Liver (tissue), 9 donors: ENCODE data around the gene ELK3. TPM values are rescaled to one million over a fixed set of nuclear protein-coding genes. Genes with fewer than 3 reads are reported as not detected.

ENCODE experiments used
- DNase-seq: peaks from one replicate; pipeline ENCODE4 v3.0.0-alpha.2; 2017; ENCODE audit warnings: low spot score
- H3K27ac ChIP-seq, 2 donors: one replicate each; pipeline ENCODE4 v1.7.0; 2013; ENCODE audit warnings: inconsistent platforms in 2 of 2, low read length in 2 of 2, control low read depth in 1 of 2, low read depth in 1 of 2, mild to moderate bottlenecking in 1 of 2
- H3K27me3 ChIP-seq, 4 donors: one replicate each; pipeline versions ENCODE4 v1.6.1 to v1.7.0; 2013; ENCODE audit warnings: low read length in 3 of 4, inconsistent platforms in 1 of 4, mild to moderate bottlenecking in 1 of 4, moderate library complexity in 1 of 4; ENCODE audit not compliant: control insufficient read depth in 4 of 4, insufficient read depth in 4 of 4
- H3K36me3 ChIP-seq, 4 donors: one replicate each; pipeline versions ENCODE4 v1.6.1 to v1.7.0; 2013; ENCODE audit warnings: low read length in 3 of 4, mild to moderate bottlenecking in 3 of 4, low read depth in 1 of 4, moderate library complexity in 1 of 4; ENCODE audit not compliant: control insufficient read depth in 4 of 4, insufficient read depth in 3 of 4
- H3K4me1 ChIP-seq, 4 donors: one replicate each; pipeline versions ENCODE4 v1.6.1 to v1.7.0; 2013; ENCODE audit warnings: low read length in 3 of 4, mild to moderate bottlenecking in 3 of 4, moderate library complexity in 1 of 4; ENCODE audit not compliant: control insufficient read depth in 4 of 4, insufficient read depth in 4 of 4
- H3K4me3 ChIP-seq, 3 donors: one replicate each; pipeline versions ENCODE4 v1.6.1 to v1.7.0; 2013; ENCODE audit warnings: low read length in 3 of 3, control low read depth in 1 of 3, low read depth in 1 of 3, mild to moderate bottlenecking in 1 of 3
- H3K9ac ChIP-seq, 2 donors: one replicate each; pipeline ENCODE4 v1.7.0; 2013; ENCODE audit warnings: low read length in 2 of 2, mild to moderate bottlenecking in 2 of 2, moderate library complexity in 2 of 2, control low read depth in 1 of 2, low read depth in 1 of 2
- H3K9me3 ChIP-seq, 4 donors: one replicate each; pipeline versions ENCODE4 v1.6.1 to v1.7.0; 2013; ENCODE audit warnings: low read length in 3 of 4; ENCODE audit not compliant: control insufficient read depth in 4 of 4
- EGR1 ChIP-seq, 2 donors: IDR thresholded peaks; 2 replicates each; pipeline ENCODE4 v1.6.1; 2016 to 2018; ENCODE audit warnings: antibody characterized with exemption in 2 of 2, low read depth in 2 of 2
- FOXA1 ChIP-seq: IDR thresholded peaks from 2 replicates; pipeline ENCODE4 v1.6.1; 2016; ENCODE audit warnings: antibody characterized with exemption
- FOXA2 ChIP-seq: IDR thresholded peaks from 2 replicates; pipeline ENCODE4 v1.6.1; 2016; ENCODE audit warnings: antibody characterized with exemption
- GABPA ChIP-seq, 2 donors: IDR thresholded peaks in 1 of 2; conservative IDR thresholded peaks in 1 of 2; 2 replicates each; pipeline ENCODE4 v1.6.1; 2016; ENCODE audit warnings: antibody characterized with exemption in 2 of 2, mild to moderate bottlenecking in 1 of 2, moderate library complexity in 1 of 2
- HNF4A ChIP-seq, 2 donors: conservative IDR thresholded peaks; 2 replicates each; pipeline ENCODE4 v1.6.1; 2016; ENCODE audit warnings: antibody characterized with exemption in 2 of 2, mild to moderate bottlenecking in 2 of 2
- HNF4G ChIP-seq: IDR thresholded peaks from 2 replicates; pipeline ENCODE4 v1.6.1; 2016; ENCODE audit warnings: antibody characterized with exemption
- JUND ChIP-seq, 2 donors: IDR thresholded peaks; 2 replicates each; pipeline ENCODE4 v1.6.1; 2016; ENCODE audit warnings: antibody characterized with exemption in 2 of 2
- NR2F2 ChIP-seq: IDR thresholded peaks from 2 replicates; pipeline ENCODE4 v1.6.1; 2016; ENCODE audit warnings: antibody characterized with exemption
- RAD21 ChIP-seq, 2 donors: IDR thresholded peaks; 2 replicates each; pipeline ENCODE4 v1.6.1; 2016; ENCODE audit warnings: antibody characterized with exemption in 2 of 2, mild to moderate bottlenecking in 2 of 2
- RXRA ChIP-seq, 2 donors: IDR thresholded peaks; 2 replicates each; pipeline ENCODE4 v1.6.1; 2017 to 2018; ENCODE audit warnings: antibody characterized with exemption in 2 of 2, mild to moderate bottlenecking in 1 of 2
- SP1 ChIP-seq: IDR thresholded peaks from 2 replicates; pipeline ENCODE4 v1.6.1; 2018; ENCODE audit warnings: antibody characterized with exemption, mild to moderate bottlenecking
- TAF1 ChIP-seq: conservative IDR thresholded peaks from 2 replicates; pipeline ENCODE4 v1.6.1; 2016; ENCODE audit warnings: antibody characterized with exemption, mild to moderate bottlenecking
- YY1 ChIP-seq: IDR thresholded peaks from 2 replicates; pipeline ENCODE4 v1.6.1; 2016; ENCODE audit warnings: antibody characterized with exemption, mild to moderate bottlenecking
- WGBS: extraction: QIAGEN DNeasy Blood & Tissue Kit; methylation state at CpG from one replicate; pipeline ENCODE4 v1.1.7; 2013; 5-methylcytosine and 5-hydroxymethylcytosine counted together
- polyA plus RNA-seq, 2 donors: library from polyadenylated mRNA; stranded (reverse) in 1 of 2; unstranded in 1 of 2; fragments of 200-250 nt in 1 of 2; fragments of >200 nt in 1 of 2; fragmentation: Nextera tagmentation in 1 of 2; extraction: Ambion mirVana in 1 of 2; gene quantifications; one replicate each; pipeline versions ENCODE4 v1.2.1 to v1.2.3, GENCODE V29; 2013 to 2015
- total RNA-seq, 2 donors: library from RNA; depleted of rRNA; stranded (reverse); fragments of >200 nt; gene quantifications; one replicate each; pipeline ENCODE4 v1.2.3, GENCODE V29; 2014
- TF ChIP-seq, protein P1 (sequence below): IDR thresholded peaks from 2 replicates; pipeline ENCODE4 v1.6.1; 2016; ENCODE audit warnings: antibody characterized with exemption
- TF ChIP-seq, protein P2 (sequence below): IDR thresholded peaks from 2 replicates; pipeline ENCODE4 v1.6.1; 2016; ENCODE audit warnings: antibody characterized with exemption
- TF ChIP-seq, protein P3 (sequence below): IDR thresholded peaks from 2 replicates; pipeline ENCODE4 v1.6.1; 2016; ENCODE audit warnings: antibody characterized with exemption, mild to moderate bottlenecking
- TF ChIP-seq, protein P4 (sequence below): fragments of 150-350 bp; IDR thresholded peaks from 2 replicates; pipeline ENCODE4 v1.5.1; 2017; ENCODE audit warnings: improper control_type of control experiment, low read depth, low read length; ENCODE audit not compliant: missing input control
- TF ChIP-seq, protein P5 (sequence below): IDR thresholded peaks from 2 replicates; pipeline ENCODE4 v1.6.1; 2016; ENCODE audit warnings: antibody characterized with exemption
- donor health status: healthy.
- donor health status: healthy.
- donor health status: healthy.
- donor health status: healthy.
- donor health status: healthy.

The ELK3 gene
- total and polyA plus RNA-seq, 4 donors = 3.7 to 5.2 (median 4.5) TPM

DNA sequence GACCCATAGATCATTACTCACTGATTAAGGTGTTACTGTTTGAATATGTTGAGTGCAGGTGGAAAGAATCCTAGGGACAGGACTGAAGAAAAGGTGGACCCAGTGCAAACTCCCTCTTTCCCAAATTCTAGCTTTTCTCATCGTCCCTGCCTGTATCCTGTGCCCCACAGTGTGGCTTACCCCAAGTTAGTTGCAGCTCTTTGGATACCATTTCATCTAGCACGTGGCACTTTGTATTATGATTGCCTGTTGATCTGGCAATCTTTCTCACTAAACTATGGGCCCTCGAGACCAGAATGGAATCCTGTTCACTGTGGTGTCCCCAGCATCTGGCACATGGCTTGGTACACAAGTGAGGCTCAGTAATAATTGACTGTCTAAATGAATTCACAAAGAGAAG lies 66.5 kb downstream of the ELK3 start:
- Histone ChIP-seq H3K4me3 (no peak overlapping the region), H3K4me1 (peaks cover 2 to 28% (median 6%) of the 10 kb centered on the region in 4 donors), H3K27me3 (no peaks in the 10 kb centered on the region), H3K27ac (no peak overlapping the region), H3K36me3 (peaks cover 0 to 7% (median under 1%) of the 10 kb centered on the region in 4 donors), H3K9ac (no peak overlapping the region), H3K9me3 (no peaks in the 10 kb centered on the region)
- DNase-seq = no peak
- TF ChIP-seq JUND (IDR thresholded peaks at IDR 0.05) (no peak), TAF1 (no peak), FOXA1 (no peak), GABPA (IDR thresholded peaks at IDR 0.05 in 1 of 2, conservative IDR thresholded peaks at IDR 0.05 in 1 of 2) (no peak), SP1 (no peak), YY1 (no peak), NR2F2 (no peak), FOXA2 (no peak)
- TF ChIP-seq, protein P1, sequence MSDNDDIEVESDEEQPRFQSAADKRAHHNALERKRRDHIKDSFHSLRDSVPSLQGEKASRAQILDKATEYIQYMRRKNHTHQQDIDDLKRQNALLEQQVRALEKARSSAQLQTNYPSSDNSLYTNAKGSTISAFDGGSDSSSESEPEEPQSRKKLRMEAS = no peak
- WGBS = 96% methylated on average over 3 of the region's 3 CpGs

DNA sequence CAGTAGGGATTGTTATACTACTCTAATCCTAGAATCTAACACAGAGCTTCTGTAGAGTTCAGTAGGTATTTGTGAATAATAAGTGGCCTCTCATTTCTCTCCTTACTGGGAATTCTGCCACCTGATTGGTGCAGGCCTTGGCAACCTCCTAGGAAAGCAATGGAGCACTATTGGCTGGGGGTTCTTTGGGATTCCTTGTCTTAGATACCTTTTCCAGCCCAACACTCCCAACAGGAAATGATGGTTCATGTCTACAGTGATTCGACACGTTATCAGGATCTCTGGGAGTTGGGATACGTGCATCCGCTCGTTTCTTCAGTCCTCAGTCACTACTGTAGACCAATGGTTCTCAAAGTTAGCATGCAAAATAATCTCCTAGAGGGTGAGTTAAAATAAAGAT lies 67.4 kb downstream of the ELK3 start:
- TF ChIP-seq GABPA (IDR thresholded peaks at IDR 0.05 in 1 of 2, conservative IDR thresholded peaks at IDR 0.05 in 1 of 2) (no peak), SP1 (no peak), HNF4G (no peak), NR2F2 (no peak), TAF1 (no peak), RAD21 (IDR thresholded peaks at IDR 0.05) (no peak), FOXA1 (no peak), EGR1 (IDR thresholded peaks at IDR 0.05; ENCODE audit: low read depth in 2 of 2) (no peak), RXRA (IDR thresholded peaks at IDR 0.05) (no peak), FOXA2 (no peak), HNF4A (conservative IDR thresholded peaks at IDR 0.05) (no peak), YY1 (no peak), JUND (IDR thresholded peaks at IDR 0.05) (no peak)
- TF ChIP-seq, protein P2, sequence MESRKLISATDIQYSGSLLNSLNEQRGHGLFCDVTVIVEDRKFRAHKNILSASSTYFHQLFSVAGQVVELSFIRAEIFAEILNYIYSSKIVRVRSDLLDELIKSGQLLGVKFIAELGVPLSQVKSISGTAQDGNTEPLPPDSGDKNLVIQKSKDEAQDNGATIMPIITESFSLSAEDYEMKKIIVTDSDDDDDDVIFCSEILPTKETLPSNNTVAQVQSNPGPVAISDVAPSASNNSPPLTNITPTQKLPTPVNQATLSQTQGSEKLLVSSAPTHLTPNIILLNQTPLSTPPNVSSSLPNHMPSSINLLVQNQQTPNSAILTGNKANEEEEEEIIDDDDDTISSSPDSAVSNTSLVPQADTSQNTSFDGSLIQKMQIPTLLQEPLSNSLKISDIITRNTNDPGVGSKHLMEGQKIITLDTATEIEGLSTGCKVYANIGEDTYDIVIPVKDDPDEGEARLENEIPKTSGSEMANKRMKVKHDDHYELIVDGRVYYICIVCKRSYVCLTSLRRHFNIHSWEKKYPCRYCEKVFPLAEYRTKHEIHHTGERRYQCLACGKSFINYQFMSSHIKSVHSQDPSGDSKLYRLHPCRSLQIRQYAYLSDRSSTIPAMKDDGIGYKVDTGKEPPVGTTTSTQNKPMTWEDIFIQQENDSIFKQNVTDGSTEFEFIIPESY = no peak
- TF ChIP-seq, protein P3, sequence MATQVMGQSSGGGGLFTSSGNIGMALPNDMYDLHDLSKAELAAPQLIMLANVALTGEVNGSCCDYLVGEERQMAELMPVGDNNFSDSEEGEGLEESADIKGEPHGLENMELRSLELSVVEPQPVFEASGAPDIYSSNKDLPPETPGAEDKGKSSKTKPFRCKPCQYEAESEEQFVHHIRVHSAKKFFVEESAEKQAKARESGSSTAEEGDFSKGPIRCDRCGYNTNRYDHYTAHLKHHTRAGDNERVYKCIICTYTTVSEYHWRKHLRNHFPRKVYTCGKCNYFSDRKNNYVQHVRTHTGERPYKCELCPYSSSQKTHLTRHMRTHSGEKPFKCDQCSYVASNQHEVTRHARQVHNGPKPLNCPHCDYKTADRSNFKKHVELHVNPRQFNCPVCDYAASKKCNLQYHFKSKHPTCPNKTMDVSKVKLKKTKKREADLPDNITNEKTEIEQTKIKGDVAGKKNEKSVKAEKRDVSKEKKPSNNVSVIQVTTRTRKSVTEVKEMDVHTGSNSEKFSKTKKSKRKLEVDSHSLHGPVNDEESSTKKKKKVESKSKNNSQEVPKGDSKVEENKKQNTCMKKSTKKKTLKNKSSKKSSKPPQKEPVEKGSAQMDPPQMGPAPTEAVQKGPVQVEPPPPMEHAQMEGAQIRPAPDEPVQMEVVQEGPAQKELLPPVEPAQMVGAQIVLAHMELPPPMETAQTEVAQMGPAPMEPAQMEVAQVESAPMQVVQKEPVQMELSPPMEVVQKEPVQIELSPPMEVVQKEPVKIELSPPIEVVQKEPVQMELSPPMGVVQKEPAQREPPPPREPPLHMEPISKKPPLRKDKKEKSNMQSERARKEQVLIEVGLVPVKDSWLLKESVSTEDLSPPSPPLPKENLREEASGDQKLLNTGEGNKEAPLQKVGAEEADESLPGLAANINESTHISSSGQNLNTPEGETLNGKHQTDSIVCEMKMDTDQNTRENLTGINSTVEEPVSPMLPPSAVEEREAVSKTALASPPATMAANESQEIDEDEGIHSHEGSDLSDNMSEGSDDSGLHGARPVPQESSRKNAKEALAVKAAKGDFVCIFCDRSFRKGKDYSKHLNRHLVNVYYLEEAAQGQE = no peak
- TF ChIP-seq, protein P1 = no peak
- TF ChIP-seq, protein P4, sequence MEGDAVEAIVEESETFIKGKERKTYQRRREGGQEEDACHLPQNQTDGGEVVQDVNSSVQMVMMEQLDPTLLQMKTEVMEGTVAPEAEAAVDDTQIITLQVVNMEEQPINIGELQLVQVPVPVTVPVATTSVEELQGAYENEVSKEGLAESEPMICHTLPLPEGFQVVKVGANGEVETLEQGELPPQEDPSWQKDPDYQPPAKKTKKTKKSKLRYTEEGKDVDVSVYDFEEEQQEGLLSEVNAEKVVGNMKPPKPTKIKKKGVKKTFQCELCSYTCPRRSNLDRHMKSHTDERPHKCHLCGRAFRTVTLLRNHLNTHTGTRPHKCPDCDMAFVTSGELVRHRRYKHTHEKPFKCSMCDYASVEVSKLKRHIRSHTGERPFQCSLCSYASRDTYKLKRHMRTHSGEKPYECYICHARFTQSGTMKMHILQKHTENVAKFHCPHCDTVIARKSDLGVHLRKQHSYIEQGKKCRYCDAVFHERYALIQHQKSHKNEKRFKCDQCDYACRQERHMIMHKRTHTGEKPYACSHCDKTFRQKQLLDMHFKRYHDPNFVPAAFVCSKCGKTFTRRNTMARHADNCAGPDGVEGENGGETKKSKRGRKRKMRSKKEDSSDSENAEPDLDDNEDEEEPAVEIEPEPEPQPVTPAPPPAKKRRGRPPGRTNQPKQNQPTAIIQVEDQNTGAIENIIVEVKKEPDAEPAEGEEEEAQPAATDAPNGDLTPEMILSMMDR = no peak
- TF ChIP-seq, protein P5, sequence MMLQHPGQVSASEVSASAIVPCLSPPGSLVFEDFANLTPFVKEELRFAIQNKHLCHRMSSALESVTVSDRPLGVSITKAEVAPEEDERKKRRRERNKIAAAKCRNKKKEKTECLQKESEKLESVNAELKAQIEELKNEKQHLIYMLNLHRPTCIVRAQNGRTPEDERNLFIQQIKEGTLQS = no peak
- Histone ChIP-seq H3K27ac (no peak overlapping the region), H3K36me3 (peaks cover 0 to 7% (median under 1%) of the 10 kb centered on the region in 4 donors), H3K27me3 (no peaks in the 10 kb centered on the region), H3K9me3 (no peaks in the 10 kb centered on the region), H3K4me1 (peaks cover 2 to 28% (median 6%) of the 10 kb centered on the region in 4 donors), H3K4me3 (no peak overlapping the region), H3K9ac (no peak overlapping the region)
- 88% methylated on average over 5 of the region's 5 CpGs for WGBS
- no peak for DNase-seq
